Endothelial cell of umbilical vein (primary cell): ENCODE results near the gene MZB1. TPM values are rescaled to one million over a fixed set of nuclear protein-coding genes. Genes with fewer than 3 reads are reported as not detected.

Experiments used
- BruUV-seq: library from RNA; stranded (reverse); fragments of 400-500 nt; replicated peaks from 2 replicates; lab custom pipeline; 2021; lab: Mats Ljungman, UMichigan
- CTCF ChIA-PET: fragments of 300-600, 350-600 bp; sonication (Branson Sonifier 250); formaldehyde crosslinking; loops from one replicate; lab custom pipeline; 2021; ENCODE audit warnings: antibody characterized with exemption, inconsistent platforms; lab: Charles Lee
- POLR2A ChIA-PET: fragments of 300-600, 350-600 bp; sonication (Branson Sonifier 250); formaldehyde crosslinking; loops from one replicate; lab custom pipeline; 2021; ENCODE audit warnings: antibody characterized with exemption, inconsistent platforms; lab: Charles Lee
- DNase-seq: peaks from one replicate; pipeline ENCODE4 v3.0.0-alpha.2; 2011; ENCODE audit warnings: low read depth, low spot score
- FAIRE-seq: peaks from 2 replicates; lab custom pipeline; 2011; peaks lifted over from hg19 to GRCh38; lab: Jason Lieb, UNC
- H2AFZ ChIP-seq: 2 replicates; pipeline ENCODE4 v1.6.0; 2012; ENCODE audit warnings: low read depth, low read length, control low read depth, inconsistent platforms
- H3K27ac ChIP-seq: 2 replicates; pipeline ENCODE4 v1.5.1; 2011; ENCODE audit warnings: low read depth, mild to moderate bottlenecking, control low read depth, low read length, moderate library complexity; ENCODE audit not compliant: insufficient read depth
- H3K27me3 ChIP-seq, 2 experiments: 2 replicates each; pipeline versions ENCODE4 v1.6.0 to v1.6.1; 2011; ENCODE audit warnings: low read length in 2 of 2, mixed read lengths in 1 of 2; ENCODE audit not compliant: control insufficient read depth in 2 of 2, insufficient read depth in 2 of 2
- H3K36me3 ChIP-seq, 2 experiments: 2 replicates in 1 of 2; 3 replicates in 1 of 2; pipeline ENCODE4 v1.5.1; 2011; ENCODE audit warnings: low read length in 2 of 2, mild to moderate bottlenecking in 1 of 2, moderate library complexity in 1 of 2; ENCODE audit not compliant: control insufficient read depth in 2 of 2, insufficient read depth in 2 of 2; ENCODE audit errors: extremely low read depth in 1 of 2
- H3K4me1 ChIP-seq: 3 replicates; pipeline ENCODE4 v1.5.1; 2011; ENCODE audit warnings: mild to moderate bottlenecking, low read length; ENCODE audit not compliant: control insufficient read depth, insufficient read depth; ENCODE audit errors: extremely low read depth
- H3K4me2 ChIP-seq: 2 replicates; pipeline ENCODE4 v1.6.1; 2011; ENCODE audit warnings: low read length, control low read depth, mixed read lengths; ENCODE audit not compliant: insufficient read depth
- H3K4me3 ChIP-seq, 3 experiments: fragments of 200-600 bp in 1 of 3; sonication (generic), shearing (Covaris generic) in 1 of 3; replicated peaks in 1 of 3; 2 replicates each; pipeline ENCODE4 v1.5.1; 2011 to 2016; ENCODE audit warnings: control low read depth in 3 of 3, low read length in 3 of 3, mild to moderate bottlenecking in 2 of 3, inconsistent platforms in 1 of 3, low read depth in 1 of 3, moderate library complexity in 1 of 3; ENCODE audit not compliant: insufficient read depth in 1 of 3
- H3K79me2 ChIP-seq: 2 replicates; pipeline ENCODE4 v1.6.0; 2012; ENCODE audit warnings: low read length, inconsistent platforms; ENCODE audit not compliant: control insufficient read depth, insufficient read depth
- H3K9ac ChIP-seq: replicated peaks from 2 replicates; pipeline ENCODE3; 2011; ENCODE audit warnings: low read length, control low read depth; ENCODE audit not compliant: insufficient read depth; ENCODE audit errors: extremely low read depth
- H3K9me1 ChIP-seq: replicated peaks from 3 replicates; pipeline ENCODE4 v1.6.0; 2011; ENCODE audit warnings: mild to moderate bottlenecking, low read length; ENCODE audit not compliant: control insufficient read depth, insufficient read depth; ENCODE audit errors: extremely low read depth
- H3K9me3 ChIP-seq: replicated peaks from 2 replicates; pipeline ENCODE4 v1.5.1; 2012; ENCODE audit warnings: low read length, inconsistent platforms; ENCODE audit not compliant: control insufficient read depth, insufficient read depth
- H4K20me1 ChIP-seq: replicated peaks from 2 replicates; pipeline ENCODE3; 2011; ENCODE audit warnings: mild to moderate bottlenecking, low read length; ENCODE audit not compliant: control insufficient read depth, insufficient read depth; ENCODE audit errors: extremely low read depth
- EZH2 ChIP-seq: IDR thresholded peaks from 2 replicates; pipeline ENCODE4 v1.6.1; 2012; ENCODE audit warnings: borderline replicate concordance, low read depth, mild to moderate bottlenecking, moderate library complexity, low read length, inconsistent platforms; ENCODE audit not compliant: severe bottlenecking
- FOS ChIP-seq: IDR thresholded peaks from 2 replicates; pipeline ENCODE4 v1.6.1; 2011; ENCODE audit warnings: mild to moderate bottlenecking, low read length, moderate library complexity, borderline replicate concordance; ENCODE audit not compliant: insufficient read depth
- GATA2 ChIP-seq: IDR thresholded peaks from 2 replicates; pipeline ENCODE4 v1.7.0; 2011; ENCODE audit warnings: low read depth, mild to moderate bottlenecking, moderate library complexity, mixed read lengths, low read length; ENCODE audit not compliant: insufficient read length, insufficient read depth
- JUN ChIP-seq: IDR thresholded peaks from 2 replicates; pipeline ENCODE4 v1.6.1; 2011; ENCODE audit warnings: borderline replicate concordance, low read depth; ENCODE audit not compliant: insufficient read length, insufficient read depth
- MYC ChIP-seq: IDR thresholded peaks from one replicate; pipeline ENCODE4 v1.6.1; 2011; ENCODE audit warnings: mild to moderate bottlenecking, low read depth, low read length
- POLR2A ChIP-seq: IDR thresholded peaks from 2 replicates; pipeline ENCODE4 v1.6.1; 2012; ENCODE audit warnings: low read depth, mild to moderate bottlenecking, control low read depth, low read length
- POLR2AphosphoS5 ChIP-seq: IDR thresholded peaks from 2 replicates; pipeline ENCODE4 v1.6.1; 2012; ENCODE audit warnings: low read depth, mild to moderate bottlenecking, control low read depth, low read length, moderate library complexity; ENCODE audit not compliant: insufficient read depth
- dilution Hi-C: fragments of 300-500 bp; cut with MboI; formaldehyde crosslinking; loops from one replicate; pipeline ENCODE4 v1.15.0; 2019; ENCODE audit warnings: low sequenced_read_pairs; ENCODE audit not compliant: extremely low pct_ligation_motif_present
- intact Hi-C: fragments of 100-400 bp; cut with micrococcal nuclease; formaldehyde crosslinking; loops from one replicate; pipeline ENCODE4 v1.10.0; 2022
- polyA plus RNA-seq, 4 experiments: library from polyadenylated mRNA; depleted of rRNA in 3 of 4; stranded (reverse) in 3 of 4; unstranded in 1 of 4; fragments of >200 nt; gene quantifications; 2 replicates each; pipeline versions ENCODE4 v1.2.1 to v1.2.3, GENCODE V29; 2011 to 2012; ENCODE audit warnings: missing spikeins in 1 of 4
- total RNA-seq: library from RNA; stranded (reverse); gene quantifications from 2 replicates; pipeline ENCODE4 v1.2.3, GENCODE V29; 2021
- TF ChIP-seq, protein P1 (sequence below), 2 donors: IDR thresholded peaks; 1 replicate in 1 of 2; 2 replicates in 1 of 2; pipeline ENCODE4 v1.5.1; 2011; ENCODE audit warnings: low read length in 2 of 2, mild to moderate bottlenecking in 2 of 2, moderate library complexity in 2 of 2, control low read depth in 1 of 2, inconsistent platforms in 1 of 2, low read depth in 1 of 2; ENCODE audit not compliant: insufficient read depth in 1 of 2; ENCODE audit errors: extremely low read depth in 1 of 2
- TF ChIP-seq, protein P2 (sequence below): IDR thresholded peaks from 2 replicates; pipeline ENCODE4 v1.6.1; 2011; ENCODE audit not compliant: insufficient read depth, insufficient read length

MZB1 gene
- total and polyA plus RNA-seq, 2 donors (not counting 3 experiments of a cell fraction or from before 2014, with no cell fraction given), result not detected

DNA sequence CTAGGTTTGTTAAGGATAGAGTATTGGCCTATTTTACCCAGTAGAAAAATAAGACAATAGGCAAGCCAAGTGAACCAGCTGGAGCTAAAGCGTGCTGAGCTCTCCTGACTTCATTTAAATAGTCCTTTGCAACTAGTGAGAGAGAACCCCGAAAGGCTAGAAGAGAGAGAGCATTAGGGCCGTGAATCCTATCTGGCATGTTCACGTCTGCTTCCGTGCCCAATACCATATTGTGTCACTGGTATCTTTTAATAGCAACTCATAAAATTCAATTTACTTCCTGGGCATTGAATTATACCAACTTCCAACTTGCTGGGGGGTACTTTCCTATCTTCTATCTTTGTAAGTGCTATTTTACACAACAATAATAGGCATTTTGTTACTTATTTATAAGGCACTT, 35.8 kb upstream of the MZB1 start:
- Histone ChIP-seq H3K9me1 (no peaks in the 10 kb centered on the region), H4K20me1 (no peaks in the 10 kb centered on the region), H3K79me2 (no peaks in the 10 kb centered on the region), H3K27ac (no peak overlapping the region), H3K27me3 (no peaks in the 10 kb centered on the region), H3K4me1 (no peaks in the 10 kb centered on the region), H3K9ac (no peak overlapping the region), H3K4me2 (no peak overlapping the region), H3K4me3 (no peak overlapping the region), H2AFZ (no peak overlapping the region), H3K36me3 (peaks cover 5 to 31% of the 10 kb centered on the region in 2 experiments), H3K9me3 (no peaks in the 10 kb centered on the region)
- FAIRE-seq, result no peak
- no peak for DNase-seq
- TF ChIP-seq JUN, result no peak
- TF ChIP-seq POLR2AphosphoS5, result no peak
- TF ChIP-seq, protein P1, sequence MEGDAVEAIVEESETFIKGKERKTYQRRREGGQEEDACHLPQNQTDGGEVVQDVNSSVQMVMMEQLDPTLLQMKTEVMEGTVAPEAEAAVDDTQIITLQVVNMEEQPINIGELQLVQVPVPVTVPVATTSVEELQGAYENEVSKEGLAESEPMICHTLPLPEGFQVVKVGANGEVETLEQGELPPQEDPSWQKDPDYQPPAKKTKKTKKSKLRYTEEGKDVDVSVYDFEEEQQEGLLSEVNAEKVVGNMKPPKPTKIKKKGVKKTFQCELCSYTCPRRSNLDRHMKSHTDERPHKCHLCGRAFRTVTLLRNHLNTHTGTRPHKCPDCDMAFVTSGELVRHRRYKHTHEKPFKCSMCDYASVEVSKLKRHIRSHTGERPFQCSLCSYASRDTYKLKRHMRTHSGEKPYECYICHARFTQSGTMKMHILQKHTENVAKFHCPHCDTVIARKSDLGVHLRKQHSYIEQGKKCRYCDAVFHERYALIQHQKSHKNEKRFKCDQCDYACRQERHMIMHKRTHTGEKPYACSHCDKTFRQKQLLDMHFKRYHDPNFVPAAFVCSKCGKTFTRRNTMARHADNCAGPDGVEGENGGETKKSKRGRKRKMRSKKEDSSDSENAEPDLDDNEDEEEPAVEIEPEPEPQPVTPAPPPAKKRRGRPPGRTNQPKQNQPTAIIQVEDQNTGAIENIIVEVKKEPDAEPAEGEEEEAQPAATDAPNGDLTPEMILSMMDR (IDR thresholded peaks at IDR 0.05; ENCODE audit: extremely low read depth in 1 of 2, insufficient read depth in 1 of 2, low read depth in 1 of 2, low read length in 2 of 2), result no peak
- TF ChIP-seq, protein P2, sequence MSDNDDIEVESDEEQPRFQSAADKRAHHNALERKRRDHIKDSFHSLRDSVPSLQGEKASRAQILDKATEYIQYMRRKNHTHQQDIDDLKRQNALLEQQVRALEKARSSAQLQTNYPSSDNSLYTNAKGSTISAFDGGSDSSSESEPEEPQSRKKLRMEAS, result no peak
- no peak for TF ChIP-seq EZH2
- TF ChIP-seq FOS, result no peak
- no peak for TF ChIP-seq POLR2A
- no peak for TF ChIP-seq MYC
- no peak for TF ChIP-seq GATA2
- BruUV-seq, result no TSS peak
- dilution Hi-C loops (no loop called here), intact Hi-C loops (no loop called here)
- POLR2A ChIA-PET, result no interaction called here
- CTCF ChIA-PET, result interaction anchor here (1.4 to 9.0 kb wide), 4 partner anchors 10 to 86 kb away, joined by 3 to 191 read pairs (median 4); no protein-coding TSS in a partner anchor
